ENCODE data around the gene CEP164.

CEP164 gene

DNA sequence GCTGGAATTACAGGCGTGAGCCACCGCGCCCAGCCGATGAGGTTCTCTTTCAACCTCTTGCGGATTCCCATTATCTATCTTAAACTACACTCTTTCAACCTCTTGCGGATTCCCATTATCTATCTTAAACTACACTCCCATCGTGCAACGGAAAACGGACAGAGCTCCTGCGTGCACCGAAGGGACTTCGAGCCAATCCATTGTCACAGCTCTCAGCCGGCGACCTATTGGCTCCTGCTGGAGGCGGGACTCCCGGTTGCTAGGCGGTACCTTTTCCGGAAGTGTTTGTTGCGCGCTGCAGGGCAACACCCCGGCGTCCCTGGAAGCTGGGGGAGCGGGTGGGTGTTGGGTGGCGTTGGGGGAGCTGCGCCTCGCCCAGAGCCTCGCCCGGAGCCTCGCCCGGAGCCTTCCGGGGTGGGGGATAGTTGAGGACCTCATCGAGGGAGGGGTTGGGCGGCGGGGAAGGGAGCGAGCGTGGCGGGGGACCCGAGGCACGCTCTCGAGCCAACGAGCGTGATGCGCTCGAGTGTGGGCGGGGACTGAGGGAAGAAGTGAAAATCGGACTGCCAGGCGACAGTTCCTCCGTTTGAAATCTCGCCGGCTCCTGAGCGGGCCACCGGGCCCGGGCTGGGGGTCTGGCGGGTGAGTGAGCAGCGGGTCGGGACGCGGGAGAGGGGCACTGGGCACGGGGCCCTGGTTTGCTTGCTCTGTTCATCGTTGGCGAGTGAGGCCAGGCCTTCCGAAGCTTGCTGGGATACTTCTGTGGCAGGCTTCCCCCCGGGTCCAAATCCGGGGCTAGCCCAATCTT is at the start of gene CEP164:
Gene CEP164, plus strand, starts transcription at position 288 of the 808 bp plus-strand sequence. CDS start 10,733 bp downstream, outside the sequence.
- DNase-seq (ENCODE audit: low spot score): peak; percentile 96

DNA sequence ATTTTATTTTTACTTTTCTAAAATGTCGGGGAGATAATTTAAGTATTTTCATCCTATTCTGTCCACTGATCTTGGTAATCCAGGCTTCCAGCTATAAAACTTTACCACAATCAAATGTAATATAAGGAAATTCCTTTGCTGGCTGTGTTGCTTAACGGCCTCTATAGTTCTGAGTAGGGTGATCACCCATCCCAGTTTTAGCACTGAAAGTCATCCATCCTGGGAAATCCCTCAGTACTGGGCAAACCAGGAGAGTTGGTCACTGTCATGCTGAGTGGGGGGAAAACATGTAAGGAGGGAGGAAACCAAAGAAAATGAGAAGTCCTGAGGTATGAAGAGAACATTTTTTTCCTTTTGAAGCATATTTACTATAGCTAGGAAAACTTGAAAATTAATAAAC is 49.3 kb upstream of the CEP164 start:
- DNase-seq (ENCODE audit: low spot score): no peak

DNA sequence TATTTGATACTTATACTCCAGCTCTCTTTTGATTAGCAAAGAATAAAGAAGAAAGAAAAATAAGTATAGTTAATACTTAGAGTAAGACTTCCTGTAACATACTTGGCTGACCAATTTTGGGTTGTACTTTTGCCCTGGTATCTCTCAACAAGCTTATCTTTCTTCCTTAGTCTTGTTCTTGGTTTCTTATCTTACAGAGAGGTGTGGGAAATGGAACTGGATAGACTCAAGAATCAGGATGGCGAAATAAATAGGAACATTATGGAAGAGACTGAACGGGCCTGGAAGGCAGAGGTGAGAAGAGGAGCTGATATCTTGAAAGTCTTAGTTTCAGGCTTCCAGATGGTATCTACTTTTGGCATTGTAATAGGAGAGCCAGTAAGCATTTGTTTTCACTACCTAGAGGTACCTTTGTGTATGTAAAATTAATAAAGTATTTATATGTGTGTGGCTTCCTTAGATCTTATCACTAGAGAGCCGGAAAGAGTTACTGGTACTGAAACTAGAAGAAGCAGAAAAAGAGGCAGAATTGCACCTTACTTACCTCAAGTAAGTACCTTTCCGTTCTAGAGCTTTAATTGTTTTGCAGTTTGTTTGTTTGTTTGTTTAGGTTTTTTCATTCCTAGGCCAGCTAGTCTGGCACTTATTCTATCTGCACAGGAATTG is 47.8 kb upstream of the CEP164 start:
- DNase-seq (ENCODE audit: low spot score): no peak

DNA sequence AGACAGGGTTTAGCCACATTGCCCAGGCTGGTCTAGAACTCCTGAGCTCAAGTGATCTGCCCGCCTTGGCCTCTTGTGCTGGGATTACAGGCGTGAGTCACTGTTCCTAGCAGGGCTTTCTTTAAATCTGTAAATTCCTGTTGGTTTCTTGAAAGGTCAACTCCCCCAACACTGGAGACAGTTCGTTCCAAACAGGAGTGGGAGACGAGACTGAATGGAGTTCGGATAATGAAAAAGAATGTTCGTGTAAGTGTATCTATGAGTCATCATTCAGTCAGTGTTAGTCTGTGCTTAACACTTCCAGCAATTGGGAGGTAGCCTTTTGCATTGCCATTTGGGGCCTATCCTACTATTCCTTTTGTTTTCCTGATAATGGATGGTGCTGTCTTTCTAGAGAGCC is 46.5 kb upstream of the CEP164 start:
- no peak for DNase-seq (ENCODE audit: low spot score)

DNA sequence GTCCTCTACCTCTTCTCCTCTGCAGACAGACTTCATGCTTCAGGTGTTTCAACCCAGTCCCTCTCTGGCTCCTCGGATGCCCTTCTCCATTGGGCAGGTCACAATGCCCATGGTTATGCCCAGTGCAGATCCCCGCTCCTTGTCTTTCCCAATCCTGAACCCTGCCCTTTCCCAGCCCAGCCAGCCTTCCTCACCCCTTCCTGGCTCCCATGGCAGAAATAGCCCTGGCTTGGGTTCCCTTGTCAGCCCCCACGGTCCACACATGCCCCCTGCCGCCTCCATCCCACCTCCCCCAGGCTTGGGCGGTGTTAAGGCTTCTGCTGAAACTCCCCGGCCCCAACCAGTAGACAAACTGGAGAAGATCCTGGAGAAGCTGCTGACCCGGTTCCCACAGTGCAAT is 45.8 kb upstream of the CEP164 start:
- no peak for DNase-seq (ENCODE audit: low spot score)

DNA sequence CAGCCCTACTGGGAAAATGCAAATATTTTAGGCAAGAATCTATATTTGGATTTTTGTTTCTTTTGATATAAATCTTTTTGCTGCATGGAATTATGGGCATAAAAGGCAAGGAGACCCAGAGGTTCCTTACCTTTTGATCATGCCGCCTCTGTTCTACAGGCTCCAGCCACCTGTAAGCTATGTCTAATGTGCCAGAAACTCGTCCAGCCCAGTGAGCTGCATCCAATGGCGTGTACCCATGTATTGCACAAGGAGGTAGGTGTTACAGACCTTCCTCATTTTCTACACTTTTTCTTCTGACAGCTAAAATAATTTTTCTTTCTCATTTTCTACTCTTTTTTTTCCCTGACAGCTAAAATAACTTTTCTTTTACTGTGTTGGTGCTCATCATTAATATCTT is 44.7 kb upstream of the CEP164 start:
- no peak for DNase-seq (ENCODE audit: low spot score)

DNA sequence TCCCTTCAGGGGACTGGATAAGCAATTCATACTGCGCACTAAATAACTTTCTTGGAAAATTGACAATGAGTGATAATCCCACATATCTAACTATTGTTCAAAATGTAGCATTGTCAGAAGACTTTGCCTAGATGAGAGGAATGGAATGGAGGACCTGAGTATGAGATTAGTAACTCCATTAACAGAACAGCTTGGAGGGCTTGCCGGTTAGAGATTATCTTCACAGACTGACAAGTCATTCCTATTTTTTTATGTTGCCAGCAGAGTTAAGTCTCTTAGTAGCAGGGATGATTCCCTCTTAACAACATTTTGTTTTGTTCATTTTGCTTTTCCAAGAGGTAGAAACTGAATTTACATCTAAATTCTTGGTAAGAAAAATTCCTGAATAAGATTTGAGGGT is 43.6 kb upstream of the CEP164 start:
- no peak for DNase-seq (ENCODE audit: low spot score)

DNA sequence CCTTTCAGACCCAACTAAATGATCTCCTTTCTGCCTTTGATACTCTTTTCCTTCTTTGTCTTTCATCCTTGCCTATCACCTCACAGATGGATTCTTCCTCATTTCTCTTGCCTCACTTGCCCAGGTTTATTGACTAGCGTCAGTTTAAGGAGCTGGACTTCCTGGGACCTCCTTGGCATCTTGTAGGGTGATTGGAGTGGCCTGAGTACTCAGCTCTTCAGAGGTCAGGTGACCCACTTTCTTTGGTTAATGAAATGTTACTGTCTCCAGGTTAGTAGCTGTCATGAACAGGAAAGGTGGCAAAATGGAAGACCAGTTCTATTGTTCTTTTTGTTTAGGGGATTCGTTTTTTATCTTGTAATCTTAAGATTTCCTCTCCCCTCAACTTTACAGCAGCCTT is 41.1 kb upstream of the CEP164 start:
- no peak for DNase-seq (ENCODE audit: low spot score)

DNA sequence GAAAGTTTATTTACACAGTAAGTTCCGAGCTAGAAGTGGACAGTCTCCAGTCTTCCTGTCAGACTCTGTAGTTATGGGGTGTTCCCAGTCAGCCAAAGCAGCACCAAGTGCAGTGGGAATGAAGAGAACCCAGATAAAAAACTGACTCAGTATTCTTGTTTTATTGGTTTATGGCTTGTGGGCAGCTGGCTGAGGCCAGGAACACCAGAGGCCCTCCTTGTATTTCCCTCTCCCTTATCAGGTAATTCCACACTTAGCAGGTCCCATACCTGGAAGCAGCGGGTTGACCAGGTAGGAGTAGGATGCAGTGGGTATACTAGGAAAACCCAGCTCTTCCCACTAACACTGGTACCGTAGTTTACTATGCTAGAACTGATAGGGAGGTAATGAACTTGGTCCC is 40.0 kb upstream of the CEP164 start:
- DNase-seq (ENCODE audit: low spot score): no peak

DNA sequence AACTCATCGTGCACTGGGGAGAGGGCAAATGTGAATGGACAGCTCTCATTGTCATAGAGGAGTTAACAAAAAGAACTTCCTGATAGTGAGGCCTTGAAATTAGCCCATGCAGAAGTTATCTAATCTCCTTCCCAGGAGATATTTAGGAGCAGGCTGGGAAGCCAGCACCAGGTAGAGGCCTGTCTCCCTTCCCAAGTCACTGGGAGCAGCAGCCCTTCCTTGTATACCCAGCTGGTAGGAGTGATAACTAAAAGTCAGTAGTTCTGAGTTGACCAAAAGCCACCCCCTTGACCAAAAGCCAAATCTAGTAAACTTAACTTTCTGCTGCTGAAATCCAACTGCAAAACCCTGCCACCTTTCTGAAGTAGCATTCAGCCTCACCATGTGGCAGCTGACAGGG is 37.9 kb upstream of the CEP164 start:
- DNase-seq (ENCODE audit: low spot score): no peak

DNA sequence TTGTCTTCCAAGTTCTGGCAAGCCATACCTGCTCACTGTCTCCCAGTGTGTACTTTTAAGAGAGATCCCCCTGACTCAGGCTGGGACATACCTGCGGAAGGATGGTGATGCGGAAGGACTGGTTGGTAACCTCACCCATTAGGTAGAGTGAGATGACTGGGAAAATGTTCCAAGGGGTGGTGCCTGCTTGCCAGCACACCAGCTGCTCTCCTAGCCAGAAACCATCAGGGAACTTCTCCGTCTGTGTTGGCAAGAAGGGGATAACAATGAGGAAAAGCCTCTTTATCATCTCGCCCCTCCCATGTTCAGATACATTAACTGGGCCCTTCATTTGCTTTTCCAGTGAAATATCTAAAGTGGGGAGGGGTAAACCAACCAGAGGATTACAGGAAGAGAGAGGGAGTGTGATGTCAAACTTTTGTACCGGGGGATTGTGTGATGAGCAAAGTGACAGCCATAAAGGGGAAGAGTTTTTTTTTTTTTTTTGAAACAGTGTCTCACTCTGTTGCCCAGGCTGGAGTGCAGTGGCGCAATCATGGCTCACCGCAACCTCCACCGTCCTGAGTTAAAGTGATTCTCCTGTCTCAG is 36.8 kb upstream of the CEP164 start, which contains the start of gene BACE1-AS:
Gene BACE1-AS, plus strand, starts transcription at position 538 of the 588 bp plus-strand sequence.
- DNase-seq (ENCODE audit: low spot score): no peak

DNA sequence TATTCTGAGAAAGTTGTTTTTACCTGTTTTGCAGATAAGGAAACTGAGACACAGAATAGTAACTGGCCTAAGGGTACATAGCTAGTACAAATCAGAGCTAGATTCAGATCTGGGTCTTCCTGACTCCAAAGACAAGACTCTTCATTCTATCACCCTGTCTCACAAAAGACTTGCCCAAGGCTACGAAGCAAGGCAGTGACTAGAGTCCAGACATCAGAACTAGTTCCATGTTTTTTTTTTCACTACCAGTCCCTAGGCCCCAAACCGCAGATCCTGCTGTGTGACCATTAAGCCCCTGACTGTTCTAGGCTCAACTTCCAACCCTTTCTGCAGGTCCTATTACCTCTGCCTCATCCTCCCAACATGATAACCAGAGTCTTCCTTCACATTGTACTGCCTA is 35.0 kb upstream of the CEP164 start:
- DNase-seq (ENCODE audit: low spot score): no peak

DNA sequence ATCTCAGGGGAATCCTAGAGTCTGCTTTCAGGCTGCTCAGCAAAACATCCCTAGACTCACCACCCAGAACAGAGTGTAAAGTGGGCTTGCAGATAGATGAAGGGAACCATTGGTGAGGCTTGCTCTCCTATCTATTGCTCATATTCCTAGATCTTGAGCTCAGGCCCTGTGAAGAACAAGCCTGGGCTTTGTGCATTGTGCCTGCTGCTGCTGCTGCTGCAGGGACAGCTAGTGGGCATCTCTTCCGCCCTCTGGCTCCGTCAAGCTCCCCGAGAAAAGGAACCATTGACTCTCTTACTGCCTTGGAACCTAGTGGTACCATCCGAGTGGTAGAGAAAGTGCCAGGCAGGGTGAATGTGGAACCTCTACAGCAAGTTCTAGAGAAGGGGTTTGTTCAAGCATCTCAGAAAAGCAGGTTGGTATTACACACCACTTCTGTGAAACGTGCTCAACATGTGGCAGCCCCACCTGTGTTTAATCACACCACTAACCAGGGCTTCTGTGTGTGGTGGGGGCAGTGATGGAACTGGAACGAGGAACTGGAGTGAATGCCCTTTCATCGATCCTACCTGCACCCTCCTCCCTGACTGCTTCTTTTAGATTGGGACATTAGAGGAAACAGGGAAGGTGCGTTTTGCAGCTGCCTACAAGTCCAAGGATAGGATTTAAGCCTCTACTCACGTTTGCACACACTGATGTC is 32.1 kb upstream of the CEP164 start:
- no peak for DNase-seq (ENCODE audit: low spot score)

DNA sequence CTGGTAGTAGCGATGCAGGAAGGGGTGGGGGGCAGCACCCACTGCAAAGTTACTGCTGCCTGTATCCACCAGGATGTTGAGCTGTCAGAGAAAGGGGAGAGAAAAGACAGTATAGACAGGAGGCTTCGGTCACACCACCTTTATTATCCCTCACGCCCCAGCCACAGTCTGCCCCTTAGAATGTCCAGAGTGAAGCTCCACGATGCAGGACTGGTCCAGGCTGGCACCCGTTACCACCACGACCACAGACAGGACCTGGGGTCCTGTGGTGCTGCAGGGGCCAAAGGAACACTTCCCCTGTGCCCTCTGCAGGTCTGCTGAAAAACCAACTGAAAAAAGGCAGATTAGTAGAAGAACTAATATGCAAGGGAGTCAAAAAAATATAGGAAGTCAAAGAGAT is 30.8 kb upstream of the CEP164 start:
- DNase-seq (ENCODE audit: low spot score): no peak

DNA sequence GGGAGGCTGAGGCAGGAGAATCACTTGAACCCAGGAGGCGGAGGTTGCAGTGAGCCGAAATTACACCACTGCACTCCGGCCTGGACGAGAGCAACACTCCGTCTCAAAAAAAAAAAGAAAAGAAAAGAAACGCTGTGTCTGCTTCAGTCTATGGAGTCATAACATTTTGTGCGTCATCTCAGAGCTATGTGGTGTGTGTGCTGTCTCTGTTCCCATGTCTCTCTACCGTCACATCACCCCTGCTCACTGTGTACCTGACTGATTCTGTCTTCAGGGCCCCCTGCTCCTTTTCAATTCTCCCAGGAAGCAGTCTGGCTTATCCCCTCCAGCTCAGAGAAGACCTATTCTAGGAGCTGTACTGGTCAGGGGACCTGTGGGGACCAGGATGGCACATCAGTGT is 29.5 kb upstream of the CEP164 start:
- no peak for DNase-seq (ENCODE audit: low spot score)

DNA sequence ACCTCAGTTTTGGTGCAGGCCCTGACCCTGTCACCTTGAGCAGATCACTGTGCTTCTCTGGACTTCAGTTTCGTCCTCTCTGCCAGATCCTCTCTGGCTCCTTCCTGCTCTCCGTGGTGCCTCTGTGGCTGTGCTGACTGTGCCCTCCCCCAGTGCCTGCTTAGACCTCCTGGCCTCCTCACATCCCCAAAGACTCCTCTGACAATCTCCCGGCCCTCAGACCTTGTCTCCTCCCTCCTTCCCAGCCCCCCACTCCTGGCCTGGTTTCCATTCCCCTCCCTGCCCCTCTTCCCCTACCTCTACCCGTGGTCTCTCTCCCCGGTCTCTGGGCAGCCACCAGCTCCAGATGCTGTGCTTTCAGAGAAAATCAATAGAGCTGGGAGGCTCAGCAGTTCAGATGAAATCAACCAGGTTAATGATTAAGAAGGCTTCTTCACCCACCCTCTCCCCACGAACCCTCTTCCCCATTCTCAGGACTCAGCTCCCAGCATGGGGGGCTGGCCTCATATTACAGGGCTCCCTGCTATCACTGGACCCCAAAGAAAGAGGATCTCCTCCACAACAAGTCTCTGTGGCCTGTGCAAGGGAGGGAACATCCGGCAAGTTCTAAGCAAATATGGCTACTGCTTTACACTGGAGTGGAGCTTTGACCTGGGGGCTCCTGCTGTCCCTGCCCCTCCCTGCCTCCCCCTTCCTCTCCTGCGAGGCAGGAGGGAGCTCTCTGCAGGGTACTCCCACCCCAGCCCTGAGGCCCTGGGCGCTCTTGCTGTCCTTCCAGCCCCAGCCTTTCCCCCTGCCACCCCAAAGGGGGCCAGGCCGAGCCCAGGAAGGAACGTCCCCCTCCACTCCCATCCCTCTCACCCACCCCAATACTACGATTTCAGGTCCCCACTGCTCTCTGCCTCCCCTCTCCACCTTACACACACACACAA is 28.0 kb upstream of the CEP164 start:
- DNase-seq (ENCODE audit: low spot score): no peak

DNA sequence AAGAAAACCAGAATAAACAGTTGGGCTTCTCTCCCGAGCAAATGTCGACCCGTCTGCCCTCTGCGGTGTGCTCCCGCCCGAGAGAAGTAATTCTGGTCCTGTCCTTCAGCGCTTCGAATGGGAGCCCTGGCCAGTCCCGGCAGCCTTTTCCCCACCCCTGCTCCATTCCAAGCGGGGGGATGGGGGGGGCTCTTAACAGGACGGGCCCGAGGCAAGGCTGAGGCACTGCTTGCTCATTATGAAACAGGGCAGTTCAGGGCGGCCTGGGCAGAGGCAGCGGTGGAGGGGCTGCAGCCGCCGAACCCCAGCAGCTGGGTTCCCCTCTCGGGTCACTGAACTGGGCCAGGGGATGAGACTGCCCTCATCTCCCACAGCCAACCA is 27.4 kb upstream of the CEP164 start:
- DNase-seq (ENCODE audit: low spot score): no peak

DNA sequence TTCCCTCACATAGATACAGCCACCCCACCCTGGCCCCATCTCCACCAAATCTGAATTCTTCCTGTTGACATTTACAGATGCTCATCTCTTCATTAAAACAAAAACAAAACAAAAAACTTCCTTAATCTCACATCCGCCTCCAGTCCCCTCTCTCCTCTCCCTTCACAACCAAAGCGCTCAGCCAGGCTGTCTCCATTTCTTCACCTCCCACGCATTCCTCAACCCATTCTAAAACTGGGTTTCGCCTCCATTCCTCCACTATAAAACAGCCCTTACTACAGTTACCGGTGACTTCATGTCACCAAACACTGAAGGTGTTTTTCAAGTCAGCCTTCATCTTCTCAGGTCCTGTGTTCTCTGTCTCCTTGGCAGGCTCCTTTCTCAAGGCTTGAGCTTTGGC is 26.9 kb upstream of the CEP164 start:
- no peak for DNase-seq (ENCODE audit: low spot score)

DNA sequence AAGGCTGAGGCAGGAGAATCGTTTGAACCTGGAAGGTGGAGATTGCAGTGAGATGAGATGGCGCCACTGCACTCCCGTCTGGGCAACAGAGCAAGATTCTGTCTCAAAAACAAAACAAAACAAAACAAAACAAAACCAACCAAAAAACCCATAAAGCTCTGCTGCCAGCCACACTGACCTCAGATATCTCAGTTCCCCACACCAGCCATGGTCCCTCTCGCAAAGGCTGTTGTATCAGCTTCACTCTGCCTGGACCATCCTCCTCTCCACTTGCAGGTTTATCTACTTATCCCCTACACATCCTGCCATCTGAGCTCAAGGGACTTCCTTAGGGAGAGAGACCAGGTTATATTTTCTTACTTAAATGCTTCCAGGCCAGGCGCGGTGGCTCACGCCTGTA is 25.4 kb upstream of the CEP164 start:
- no peak for DNase-seq (ENCODE audit: low spot score)

DNA sequence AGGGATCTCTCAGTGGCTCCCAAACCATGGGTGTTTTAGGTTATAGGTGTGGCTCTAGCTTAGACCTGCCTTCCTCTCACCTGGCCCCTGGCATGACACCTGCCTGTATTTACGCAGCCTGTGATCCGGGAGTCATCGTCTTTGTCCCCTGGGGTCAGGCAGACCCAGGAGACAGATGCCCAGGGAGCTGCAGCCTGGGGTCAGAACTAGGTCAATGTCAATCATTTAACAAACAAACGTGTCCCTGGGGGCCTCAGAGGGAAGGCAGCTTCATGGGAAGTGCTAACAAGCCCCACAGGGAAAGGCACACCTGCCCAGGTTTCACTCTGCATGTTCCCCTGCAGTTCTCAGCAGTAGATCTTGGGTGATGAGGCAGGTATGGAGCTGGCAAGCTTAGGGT is 24.6 kb upstream of the CEP164 start:
- no peak for DNase-seq (ENCODE audit: low spot score)

DNA sequence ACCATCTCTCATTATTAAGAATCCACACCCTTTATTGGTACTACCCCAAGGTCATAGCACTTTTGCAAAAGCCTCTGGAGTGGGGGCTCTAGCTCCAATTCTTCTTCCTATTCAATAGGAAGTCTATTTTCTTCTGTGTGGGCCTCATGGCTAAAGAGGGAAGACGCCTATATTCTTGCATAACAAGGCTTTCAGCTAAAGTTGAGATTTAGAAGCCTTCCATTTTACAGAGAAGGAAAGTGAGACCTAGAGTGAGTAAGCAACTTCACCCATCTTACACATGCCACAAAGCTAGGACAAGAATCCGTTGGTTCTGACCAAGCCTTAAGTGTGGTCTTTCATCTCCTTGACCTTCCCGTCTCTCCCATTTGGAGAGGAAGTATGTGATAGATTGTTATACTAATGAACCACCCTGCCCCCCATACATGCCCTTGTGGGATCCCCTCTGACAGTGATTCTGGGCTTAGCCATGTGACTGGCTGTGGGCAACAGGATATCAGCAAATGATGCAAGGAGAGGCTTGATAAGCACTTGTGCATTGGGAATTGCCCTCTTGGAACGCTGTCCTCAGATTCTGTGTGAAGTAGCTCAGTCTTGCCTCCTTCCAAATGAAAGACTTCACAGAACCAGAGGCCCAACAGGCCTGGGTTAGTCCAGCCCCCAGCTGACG is 23.9 kb upstream of the CEP164 start:
- no peak for DNase-seq (ENCODE audit: low spot score)

Measured in hematopoietic multipotent progenitor cell treated with erythropoietin and hydrocortisone succinate and interleukin-3 and kit ligand, for 15 days (in vitro differentiated cells).